Pulmonary artery endothelial cell (primary cell): Measurements from ENCODE around the gene RAMAC. TPM values are rescaled to one million over a fixed set of nuclear protein-coding genes. Genes with fewer than 3 reads are reported as not detected.
"Not testable (repeated sequence)": the region's sequence is repeated elsewhere in the genome, so short reads cannot be mapped to it uniquely, and the experiment has no call there.

Experiments used
- DNase-seq: peaks from one replicate; pipeline ENCODE4 v3.0.0-alpha.2; 2011; ENCODE audit warnings: low read depth, low spot score
- total RNA-seq: library from RNA; depleted of rRNA; stranded (reverse); fragments of >200 nt; gene quantifications from 2 replicates; pipeline ENCODE4 v1.2.3, GENCODE V29; 2014

Gene RAMAC
- total RNA-seq, 1 donor from 2014 or later, result 28.3 TPM

GRCh38 chr15:83012076-83012426, 26.0 kb downstream of the RAMAC start:
- no peak for DNase-seq

GRCh38 chr15:83012636-83013035, 26.6 kb downstream of the RAMAC start:
- no peak for DNase-seq

GRCh38 chr15:83014205-83014653, 28.2 kb downstream of the RAMAC start:
- DNase-seq, result no peak

- no peak for DNase-seq
These were observed 29.4 kb downstream of the RAMAC start for GRCh38 chr15:83015361-83015760.

GRCh38 chr15:83016906-83017305, 30.9 kb downstream of the RAMAC start:
- no peak for DNase-seq

GRCh38 chr15:83018436-83018835, 32.4 kb downstream of the RAMAC start:
- DNase-seq, result no peak

GRCh38 chr15:83030021-83030420, 44.0 kb downstream of the RAMAC start:
- DNase-seq, result no peak

GRCh38 chr15:83031234-83031633, 45.2 kb downstream of the RAMAC start:
- not testable (repeated sequence) for DNase-seq

- DNase-seq, result no peak
These were observed 50.2 kb downstream of the RAMAC start for GRCh38 chr15:83036253-83036652.

GRCh38 chr15:83039206-83039605, 53.2 kb downstream of the RAMAC start:
- DNase-seq, result no peak

Other genes starting within 250 kb of the RAMAC start
- gene FSD2, start 180.1 kb upstream of the RAMAC start, total RNA-seq, result not detected in 2 replicates
- 3.2 and 5.8 TPM in 2 replicates for gene WHAMM, start 176.6 kb upstream of the RAMAC start, total RNA-seq
- gene HOMER2, start 33.5 kb upstream of the RAMAC start, total RNA-seq, result 0.40 and 0.46 TPM in 2 replicates
- 10.6 and 17.5 TPM in 2 replicates for gene C15orf40, start 25.4 kb downstream of the RAMAC start, total RNA-seq
- 115 and 126 TPM in 2 replicates for gene BTBD1, start 81.0 kb downstream of the RAMAC start, total RNA-seq
- gene TM6SF1, start 121.4 kb downstream of the RAMAC start, total RNA-seq, result 35.1 and 46.6 TPM in 2 replicates
- 86.5 and 88.7 TPM in 2 replicates for gene HDGFL3, start 221.6 kb downstream of the RAMAC start, total RNA-seq